HCT116 (cell line): ENCODE data around the gene ACRV1. TPM values are rescaled to one million over a fixed set of nuclear protein-coding genes. Genes with fewer than 3 reads are reported as not detected.

Source experiments
- EZH2phosphoT487 ChIP-seq: fragments of 200-600 bp; IDR thresholded peaks from 2 replicates; pipeline ENCODE4 v1.6.1; 2018; ENCODE audit warnings: antibody characterized with exemption, borderline replicate concordance
- JUND ChIP-seq: IDR thresholded peaks from 2 replicates; pipeline ENCODE4 v1.6.1; 2012
- YY1 ChIP-seq: IDR thresholded peaks from 2 replicates; pipeline ENCODE4 v1.6.1; 2011; ENCODE audit warnings: low read length, low read depth, moderate library complexity, mild to moderate bottlenecking; ENCODE audit not compliant: insufficient replicate concordance; ENCODE audit errors: extremely low read depth
- ZNF274 ChIP-seq: fragments of 200-500 bp; sonication (Bioruptor generic); IDR thresholded peaks from 2 replicates; pipeline ENCODE4 v1.6.1; 2014; ENCODE audit warnings: mild to moderate bottlenecking, low read depth, low read length, inconsistent platforms
- total RNA-seq: library from RNA; stranded (reverse); gene quantifications from one replicate; pipeline ENCODE4 v1.2.1, GENCODE V29; 2021; ENCODE audit not compliant: unreplicated experiment

ACRV1 gene
- total RNA-seq, 1 experiment from 2014 or later = not detected

DNA sequence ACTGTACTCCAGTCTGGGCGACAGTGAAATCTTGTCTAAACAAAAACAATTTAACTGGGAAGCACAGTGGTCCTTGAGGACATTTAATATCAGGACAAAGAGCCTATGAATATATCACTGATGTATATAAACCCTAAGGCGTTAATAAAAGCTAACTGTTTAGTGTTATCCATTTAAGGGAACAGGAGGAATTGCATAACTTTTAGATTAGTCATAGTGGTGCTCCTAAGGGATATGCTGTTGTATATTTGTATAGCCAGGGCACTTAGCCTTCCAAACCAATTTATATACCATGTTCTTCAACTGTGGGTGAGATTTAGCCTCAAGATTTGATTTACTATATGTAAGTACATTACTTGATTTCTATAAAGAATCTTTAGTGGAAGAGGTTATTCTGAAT lies 58.7 kb downstream of the ACRV1 start (continued):
- no peak for TF ChIP-seq YY1
- TF ChIP-seq ZNF274 = no peak
- TF ChIP-seq EZH2phosphoT487 = no peak
- TF ChIP-seq JUND = no peak

Other genes with a start within 250 kb of the ACRV1 start
- 1.5 TPM for gene FEZ1, start 184.6 kb downstream of the ACRV1 start, total RNA-seq
- 130 TPM for gene EI24, start 111.4 kb downstream of the ACRV1 start, total RNA-seq
- 156 TPM for gene STT3A, start 88.0 kb downstream of the ACRV1 start, total RNA-seq
- gene CHEK1, start 55.7 kb downstream of the ACRV1 start, total RNA-seq = 69.3 TPM
- not detected for gene PATE1, start 65.4 kb upstream of the ACRV1 start, total RNA-seq
- not detected for gene PATE2, start 98.0 kb upstream of the ACRV1 start, total RNA-seq
- gene PATE3, start 107.3 kb upstream of the ACRV1 start, total RNA-seq = not detected
- not detected for gene PATE4, start 152.5 kb upstream of the ACRV1 start, total RNA-seq
- gene HYLS1, start 206.8 kb upstream of the ACRV1 start, total RNA-seq = 18.9 TPM
- gene PUS3, start 222.4 kb upstream of the ACRV1 start, total RNA-seq = 11.9 TPM
- 0.37 TPM for gene DDX25, start 223.7 kb upstream of the ACRV1 start, total RNA-seq